IgD-negative memory B cell (primary cell): ENCODE results near the gene FOCAD. TPM values are rescaled to one million over a fixed set of nuclear protein-coding genes. Genes with fewer than 3 reads are reported as not detected.

ENCODE experiments used
- H3K27ac Mint-ChIP-seq, 3 donors: one replicate each; pipeline ENCODE4 v1.8.0; 2020 to 2022; ENCODE audit warnings: mild to moderate bottlenecking in 3 of 3, mixed read lengths in 3 of 3, moderate library complexity in 1 of 3
- H3K27me3 Mint-ChIP-seq: one replicate; pipeline ENCODE4 v1.8.0; 2021; ENCODE audit warnings: mixed read lengths
- H3K36me3 Mint-ChIP-seq: one replicate; pipeline ENCODE4 v1.8.0; 2020; ENCODE audit warnings: mild to moderate bottlenecking, mixed read lengths
- H3K4me1 Mint-ChIP-seq, 3 donors: one replicate each; pipeline ENCODE4 v1.8.0; 2020 to 2022; ENCODE audit warnings: mixed read lengths in 3 of 3, mild to moderate bottlenecking in 1 of 3
- H3K4me3 Mint-ChIP-seq, 4 donors: one replicate each; pipeline ENCODE4 v1.8.0; 2020 to 2022; ENCODE audit warnings: mild to moderate bottlenecking in 4 of 4, mixed read lengths in 4 of 4, moderate library complexity in 3 of 4
- H3K9me3 Mint-ChIP-seq, 3 donors: one replicate each; pipeline ENCODE4 v1.8.0; 2020 to 2021; ENCODE audit warnings: mixed read lengths in 3 of 3, mild to moderate bottlenecking in 1 of 3
- polyA plus RNA-seq: library from polyadenylated mRNA; unstranded; fragments of 300-500 nt; fragmentation: Illumina TruSeq; gene quantifications from one replicate; pipeline ENCODE4 v1.2.3, GENCODE V29; 2021

The FOCAD gene
- polyA plus RNA-seq, 1 donor from 2014 or later = 5.3 TPM

GRCh38 chr9:20988671-20989315 is 304.7 kb downstream of the FOCAD start:
- H3K27ac Mint-ChIP-seq = no peak overlapping the region
- no peak overlapping the region for H3K4me3 Mint-ChIP-seq
- peaks cover 12% of the 10 kb centered on the region for H3K36me3 Mint-ChIP-seq
- peaks cover 2 to 33% (median 9%) of the 10 kb centered on the region in 3 donors for H3K4me1 Mint-ChIP-seq
- H3K9me3 Mint-ChIP-seq = no peaks in the 10 kb centered on the region
- H3K27me3 Mint-ChIP-seq = peaks cover 3% of the 10 kb centered on the region

DNA sequence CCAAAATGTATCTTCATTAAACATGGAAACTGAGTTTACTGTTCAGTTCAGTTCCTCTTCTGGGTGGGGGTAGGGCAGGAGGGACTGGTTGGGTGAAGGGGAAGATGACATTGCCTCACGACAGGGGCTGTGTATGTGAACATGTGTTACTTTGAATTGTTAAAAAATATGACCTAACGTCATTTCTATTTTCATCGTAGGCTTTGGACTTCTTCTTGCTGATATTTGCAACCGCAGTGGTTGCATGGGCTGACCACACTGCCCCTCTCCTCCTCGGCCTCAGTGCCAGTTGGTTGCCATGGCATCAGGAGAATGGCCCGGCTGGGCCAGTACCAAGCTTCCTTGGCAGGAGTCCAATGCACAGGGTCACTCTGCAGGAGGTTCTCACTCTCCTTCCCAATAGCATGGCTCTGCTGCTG is 305.9 kb downstream of the FOCAD start:
- no peaks in the 10 kb centered on the region for H3K9me3 Mint-ChIP-seq
- peak overlapping the region in 1 of 3 donors; percentile 17 for H3K27ac Mint-ChIP-seq
- peaks cover 3% of the 10 kb centered on the region for H3K27me3 Mint-ChIP-seq
- peaks cover 16% of the 10 kb centered on the region for H3K36me3 Mint-ChIP-seq
- H3K4me1 Mint-ChIP-seq = peaks cover 3 to 40% (median 17%) of the 10 kb centered on the region in 3 donors
- H3K4me3 Mint-ChIP-seq = no peak overlapping the region

DNA sequence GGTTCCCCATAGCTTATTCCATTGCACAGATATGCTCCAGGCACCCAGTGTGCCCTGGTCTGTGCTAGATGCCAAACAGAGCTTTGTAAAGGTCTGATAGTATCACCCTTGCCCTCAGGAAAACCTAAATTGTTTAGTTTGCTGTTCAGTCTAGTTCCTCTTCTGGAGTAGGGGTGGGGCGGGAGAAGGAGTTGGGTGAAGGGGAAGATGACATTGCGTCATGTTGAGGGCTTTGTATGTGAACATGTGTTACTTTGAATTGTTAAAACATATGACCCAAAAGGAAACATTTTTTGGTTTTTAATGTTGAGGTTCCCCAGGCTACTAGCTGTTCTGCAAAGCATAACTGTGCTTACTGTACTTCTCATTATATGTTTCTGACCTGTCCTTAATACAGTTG is 306.8 kb downstream of the FOCAD start:
- H3K27ac Mint-ChIP-seq = peak overlapping the region in 1 of 3 donors; percentile 88
- peaks cover 3% of the 10 kb centered on the region for H3K27me3 Mint-ChIP-seq
- peaks cover 10 to 49% (median 27%) of the 10 kb centered on the region in 3 donors for H3K4me1 Mint-ChIP-seq
- H3K36me3 Mint-ChIP-seq = peaks cover 16% of the 10 kb centered on the region
- no peak overlapping the region for H3K4me3 Mint-ChIP-seq
- H3K9me3 Mint-ChIP-seq = no peaks in the 10 kb centered on the region

DNA sequence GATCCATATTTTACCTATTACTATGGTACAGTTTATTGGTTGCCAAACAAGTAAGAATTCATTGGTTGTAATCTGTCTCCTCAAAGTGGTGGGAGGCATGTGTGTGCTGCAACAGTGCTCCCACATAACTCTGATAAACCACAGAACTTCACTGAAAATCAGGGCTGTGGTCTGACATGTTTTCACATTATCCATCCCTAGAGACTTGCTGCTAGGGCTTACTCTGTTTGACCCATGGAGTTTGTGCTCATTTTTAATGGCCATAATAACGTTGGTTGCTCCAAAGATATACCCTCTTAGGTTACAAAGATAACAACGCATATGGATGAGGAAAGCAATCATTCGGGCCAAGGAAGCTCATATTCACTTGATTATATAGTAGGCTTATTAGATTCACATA is 310.4 kb downstream of the FOCAD start:
- Mint-ChIP-seq H3K4me1 (peaks cover 28 to 56% (median 48%) of the 10 kb centered on the region in 3 donors), H3K27ac (no peak overlapping the region), H3K9me3 (no peaks in the 10 kb centered on the region), H3K36me3 (peaks cover 16% of the 10 kb centered on the region), H3K4me3 (no peak overlapping the region), H3K27me3 (peaks cover 6% of the 10 kb centered on the region)

- Mint-ChIP-seq H3K4me3 (peak overlapping the region in 2 of 4 donors; percentile 6 to 7), H3K36me3 (peaks cover 14% of the 10 kb centered on the region)
Measured at GRCh38 chr9:20995616-20996015, 311.6 kb downstream of the FOCAD start.

GRCh38 chr9:20996809-20997208 is 312.8 kb downstream of the FOCAD start:
- Mint-ChIP-seq H3K4me3 (peak overlapping the region; percentile 0 to 76 (median 42)), H3K27me3 (peaks cover 3% of the 10 kb centered on the region), H3K36me3 (peaks cover 14% of the 10 kb centered on the region), H3K27ac (no peak overlapping the region), H3K4me1 (peaks cover 26 to 44% (median 41%) of the 10 kb centered on the region in 3 donors), H3K9me3 (peaks cover 2 to 10% (median 8%) of the 10 kb centered on the region in 3 donors)

More at GRCh38 chr9:20995616-20996015, 311.6 kb downstream of the FOCAD start:
- peaks cover 3% of the 10 kb centered on the region for H3K27me3 Mint-ChIP-seq
- H3K9me3 Mint-ChIP-seq = peaks cover 0 to 2% (median 0%) of the 10 kb centered on the region in 3 donors
- H3K27ac Mint-ChIP-seq = no peak overlapping the region
- peaks cover 27 to 50% (median 43%) of the 10 kb centered on the region in 3 donors for H3K4me1 Mint-ChIP-seq

- peak overlapping the region in 3 of 4 donors; percentile 36 to 76 (median 39) for H3K4me3 Mint-ChIP-seq
- peaks cover 26 to 41% (median 41%) of the 10 kb centered on the region in 3 donors for H3K4me1 Mint-ChIP-seq
- H3K27me3 Mint-ChIP-seq = peaks cover 3% of the 10 kb centered on the region
- H3K36me3 Mint-ChIP-seq = peaks cover 8% of the 10 kb centered on the region
- peak overlapping the region in 1 of 3 donors; percentile 54 for H3K27ac Mint-ChIP-seq
- H3K9me3 Mint-ChIP-seq = peaks cover 2 to 15% (median 8%) of the 10 kb centered on the region in 3 donors
Measured at GRCh38 chr9:20997503-20998076, 313.5 kb downstream of the FOCAD start.

- Mint-ChIP-seq H3K36me3 (peaks cover 18% of the 10 kb centered on the region), H3K4me1 (peaks cover 13 to 16% (median 14%) of the 10 kb centered on the region in 3 donors), H3K27ac (peak overlapping the region in 1 of 3 donors; percentile 57), H3K9me3 (peaks cover 4 to 15% (median 8%) of the 10 kb centered on the region in 3 donors), H3K27me3 (no peaks in the 10 kb centered on the region), H3K4me3 (peak overlapping the region in 1 of 4 donors; percentile 36)
Measured at GRCh38 chr9:21001581-21001980, 317.5 kb downstream of the FOCAD start.

GRCh38 chr9:21002040-21002439 is 318.0 kb downstream of the FOCAD start:
- H3K9me3 Mint-ChIP-seq = peaks cover 4 to 15% (median 8%) of the 10 kb centered on the region in 3 donors
- H3K4me3 Mint-ChIP-seq = no peak overlapping the region
- peak overlapping the region in 1 of 3 donors; percentile 57 for H3K27ac Mint-ChIP-seq
- H3K4me1 Mint-ChIP-seq = peaks cover 9 to 11% (median 10%) of the 10 kb centered on the region in 3 donors
- H3K27me3 Mint-ChIP-seq = no peaks in the 10 kb centered on the region
- peaks cover 22% of the 10 kb centered on the region for H3K36me3 Mint-ChIP-seq

DNA sequence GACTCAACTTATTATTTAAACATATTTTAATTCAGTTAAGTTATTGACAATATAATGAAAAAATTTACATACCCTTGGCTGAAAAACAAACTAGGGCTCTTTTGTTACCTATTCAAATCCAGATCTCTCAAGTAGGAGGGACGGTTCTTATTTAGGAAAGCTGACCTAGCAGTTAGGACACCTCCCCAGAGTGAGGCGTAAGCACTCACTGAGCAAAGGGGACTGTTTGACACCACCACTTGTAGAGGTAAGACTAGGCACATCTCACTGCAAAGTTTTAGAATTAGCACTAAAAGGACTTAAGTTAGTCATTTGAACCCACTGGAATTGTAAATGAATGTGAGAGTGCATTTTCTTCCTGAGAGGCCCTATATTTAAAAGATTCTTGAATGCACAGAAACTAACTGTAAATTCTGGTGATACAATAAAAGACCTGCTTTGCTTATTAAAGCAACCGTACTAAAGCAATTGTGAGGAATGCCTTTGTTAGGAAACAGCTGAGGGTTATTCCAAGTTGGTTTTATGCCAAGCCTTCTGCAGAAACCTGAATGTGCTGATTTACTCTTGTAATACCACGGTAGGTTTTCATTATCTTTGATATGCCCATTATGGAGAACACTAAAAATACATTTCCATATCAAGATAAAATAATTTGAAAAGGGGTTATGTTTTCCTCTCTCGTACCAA is 331.2 kb downstream of the FOCAD start:
- H3K4me3 Mint-ChIP-seq = no peak overlapping the region
- peaks cover 15% of the 10 kb centered on the region for H3K36me3 Mint-ChIP-seq
- no peak overlapping the region for H3K27ac Mint-ChIP-seq
- H3K4me1 Mint-ChIP-seq = peaks cover 3 to 13% (median 10%) of the 10 kb centered on the region in 3 donors
- H3K27me3 Mint-ChIP-seq = no peaks in the 10 kb centered on the region
- H3K9me3 Mint-ChIP-seq = no peaks in the 10 kb centered on the region

DNA sequence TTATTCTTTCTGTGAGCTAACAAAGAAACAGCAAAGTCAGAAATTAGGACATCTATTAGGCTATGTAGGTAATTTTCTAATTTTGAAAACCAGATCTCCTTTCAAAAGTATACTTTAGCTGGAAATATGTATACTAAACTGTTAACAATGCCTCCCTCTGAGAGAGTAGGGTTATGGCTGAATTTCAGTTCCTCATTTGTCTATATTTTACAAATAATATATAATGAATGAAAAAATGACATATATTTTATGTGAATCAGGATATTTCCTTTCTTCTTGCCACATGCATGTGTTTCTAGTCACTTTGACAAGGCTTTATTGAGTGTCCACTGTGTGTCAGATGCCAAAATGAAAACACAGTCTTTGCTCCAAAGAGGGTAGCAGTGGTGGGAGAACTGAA is 331.9 kb downstream of the FOCAD start:
- peak overlapping the region in 1 of 3 donors; percentile 64 for H3K27ac Mint-ChIP-seq
- H3K36me3 Mint-ChIP-seq = peaks cover 15% of the 10 kb centered on the region
- H3K4me1 Mint-ChIP-seq = peaks cover 3 to 14% (median 10%) of the 10 kb centered on the region in 3 donors
- no peaks in the 10 kb centered on the region for H3K27me3 Mint-ChIP-seq
- H3K4me3 Mint-ChIP-seq = no peak overlapping the region
- no peaks in the 10 kb centered on the region for H3K9me3 Mint-ChIP-seq

DNA sequence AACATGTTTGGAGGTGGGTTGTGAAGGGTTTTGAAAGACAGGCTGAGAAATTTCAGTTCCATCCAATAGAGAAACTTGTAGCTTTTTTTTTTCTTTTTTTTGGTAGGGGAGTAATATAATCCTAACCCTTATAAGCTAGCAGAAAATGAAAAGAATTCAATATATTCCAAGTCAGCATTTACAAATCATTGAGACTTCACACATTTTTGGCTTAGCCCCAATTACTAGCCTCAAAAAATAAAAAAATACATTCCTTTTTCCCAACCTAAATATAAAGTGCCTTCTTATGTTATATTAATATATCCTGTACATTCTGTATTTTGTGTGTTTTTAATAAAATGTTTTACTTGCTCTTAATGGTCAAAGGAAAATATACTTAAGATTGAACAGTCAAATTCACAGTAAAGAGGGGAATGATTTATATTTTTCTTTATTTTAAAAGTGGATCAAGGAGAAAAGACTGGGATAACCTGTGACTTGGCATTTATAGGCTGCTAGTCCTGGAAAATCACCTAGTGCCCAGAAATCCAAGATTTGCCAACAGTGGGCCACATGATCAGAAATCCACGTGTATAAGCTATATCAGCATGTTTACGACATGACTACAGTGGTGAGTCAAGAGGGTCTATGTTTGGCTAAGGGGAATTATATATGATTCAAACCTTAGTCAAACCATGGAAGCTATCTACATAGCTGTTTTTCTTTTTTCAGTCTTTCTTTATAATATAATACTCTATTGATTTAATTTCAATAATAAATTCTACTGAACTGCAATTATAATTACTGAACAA is 332.8 kb downstream of the FOCAD start:
- Mint-ChIP-seq H3K4me1 (peaks cover 7 to 20% (median 14%) of the 10 kb centered on the region in 3 donors), H3K9me3 (no peaks in the 10 kb centered on the region), H3K27me3 (no peaks in the 10 kb centered on the region), H3K27ac (no peak overlapping the region), H3K4me3 (no peak overlapping the region), H3K36me3 (peaks cover 12% of the 10 kb centered on the region)

- peaks cover 13% of the 10 kb centered on the region for H3K36me3 Mint-ChIP-seq
- H3K9me3 Mint-ChIP-seq = peaks cover 0 to 2% (median 0%) of the 10 kb centered on the region in 3 donors
- H3K27ac Mint-ChIP-seq = no peak overlapping the region
- peaks cover 7 to 20% (median 16%) of the 10 kb centered on the region in 3 donors for H3K4me1 Mint-ChIP-seq
- no peak overlapping the region for H3K4me3 Mint-ChIP-seq
- H3K27me3 Mint-ChIP-seq = no peaks in the 10 kb centered on the region
Measured at GRCh38 chr9:21018177-21018576, 334.1 kb downstream of the FOCAD start.

DNA sequence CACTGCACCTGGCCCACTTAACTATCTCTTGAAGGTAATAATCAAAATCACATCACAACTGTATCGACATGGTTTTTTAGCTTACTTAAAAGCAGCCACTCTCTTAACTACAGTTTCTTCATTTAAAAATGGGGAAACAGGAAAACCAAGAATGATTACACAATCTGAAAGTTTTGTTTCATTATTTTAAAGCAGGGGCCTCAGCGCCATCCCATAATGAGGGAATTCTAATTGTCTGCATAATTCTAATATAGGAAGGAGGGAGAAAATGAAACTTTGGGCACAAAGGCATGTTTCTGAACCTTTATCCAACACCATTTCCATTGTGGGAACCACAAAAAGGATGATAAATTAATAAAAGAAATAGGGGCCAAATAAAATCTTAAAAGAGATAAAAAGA is 339.8 kb downstream of the FOCAD start:
- Mint-ChIP-seq H3K4me1 (peaks cover 7 to 21% (median 21%) of the 10 kb centered on the region in 3 donors), H3K27me3 (no peaks in the 10 kb centered on the region), H3K36me3 (peaks cover 13% of the 10 kb centered on the region), H3K4me3 (no peak overlapping the region), H3K27ac (no peak overlapping the region), H3K9me3 (peaks cover 0 to 2% (median 0%) of the 10 kb centered on the region in 3 donors)
